HFFc6 (cell line): ENCODE data around the gene MCM3AP. TPM values are rescaled to one million over a fixed set of nuclear protein-coding genes. Genes with fewer than 3 reads are reported as not detected.

ENCODE experiments used
- DNase-seq: peaks from one replicate; pipeline ENCODE4 v3.0.0-alpha.2; 2018
- H3K27ac Mint-ChIP-seq: 2 replicates; pipeline ENCODE4 v1.8.0; 2020; ENCODE audit warnings: mild to moderate bottlenecking, mixed read lengths
- H3K27me3 Mint-ChIP-seq: 2 replicates; pipeline ENCODE4 v1.8.0; 2021; ENCODE audit warnings: mild to moderate bottlenecking, moderate library complexity, mixed read lengths; ENCODE audit not compliant: insufficient read depth
- H3K36me3 Mint-ChIP-seq: 2 replicates; pipeline ENCODE4 v1.8.0; 2021; ENCODE audit warnings: low read depth, mixed read lengths
- H3K4me1 Mint-ChIP-seq: 2 replicates; pipeline ENCODE4 v1.8.0; 2020; ENCODE audit warnings: low read depth, mixed read lengths
- H3K4me3 Mint-ChIP-seq: 2 replicates; pipeline ENCODE4 v1.8.0; 2020; ENCODE audit warnings: mild to moderate bottlenecking, moderate library complexity, mixed read lengths
- H3K9me3 Mint-ChIP-seq: 2 replicates; pipeline ENCODE4 v1.8.0; 2020; ENCODE audit warnings: mild to moderate bottlenecking, mixed read lengths
- CTCF ChIP-seq: fragments of 200-600 bp; sonication (generic); IDR thresholded peaks from 2 replicates; pipeline ENCODE4 v1.5.0; 2021; ENCODE audit warnings: antibody characterized with exemption, mild to moderate bottlenecking
- total RNA-seq, 6 experiments: library from RNA; stranded (reverse); fragmentation: NEBNext Ultra II Directional; extraction: Animal tissue kit (Norgen Biotek cat#: 25700); gene quantifications; 2 replicates in 1 of 6; 3 replicates in 5 of 6; pipeline ENCODE4 v1.2.3, GENCODE V29; 2021

The MCM3AP gene
- total RNA-seq, 6 experiments from 2014 or later, result 85.7 to 91.8 (median 86.9) TPM

- Mint-ChIP-seq H3K27ac (no peak overlapping the region), H3K4me3 (no peak overlapping the region), H3K9me3 (no peaks in the 10 kb centered on the region), H3K4me1 (peaks cover 27% of the 10 kb centered on the region), H3K27me3 (no peaks in the 10 kb centered on the region), H3K36me3 (peaks cover 9% of the 10 kb centered on the region)
- no peak for TF ChIP-seq CTCF
- DNase-seq, result no peak
These were observed 62.8 kb downstream of the MCM3AP start for GRCh38 chr21:46222436-46223116.

- Mint-ChIP-seq H3K4me1 (peaks cover 20% of the 10 kb centered on the region), H3K27me3 (no peaks in the 10 kb centered on the region), H3K27ac (no peak overlapping the region), H3K9me3 (no peaks in the 10 kb centered on the region), H3K4me3 (no peak overlapping the region), H3K36me3 (peaks cover 9% of the 10 kb centered on the region)
- DNase-seq, result no peak
- TF ChIP-seq CTCF, result no peak
These were observed 63.6 kb downstream of the MCM3AP start for GRCh38 chr21:46221664-46222435.

- Mint-ChIP-seq H3K4me1 (peaks cover 10% of the 10 kb centered on the region), H3K4me3 (no peak overlapping the region), H3K36me3 (peaks cover 7% of the 10 kb centered on the region), H3K9me3 (no peaks in the 10 kb centered on the region), H3K27ac (no peak overlapping the region), H3K27me3 (no peaks in the 10 kb centered on the region)
- no peak for TF ChIP-seq CTCF
- DNase-seq, result no peak
These were observed 64.6 kb downstream of the MCM3AP start for GRCh38 chr21:46220847-46221246.

- peaks cover 2% of the 10 kb centered on the region; the same call in 1 of the 2 replicates for H3K36me3 Mint-ChIP-seq
- peaks cover 5% of the 10 kb centered on the region; the same call in 1 of the 2 replicates for H3K4me1 Mint-ChIP-seq
- no peak for DNase-seq
- no peaks in the 10 kb centered on the region for H3K27me3 Mint-ChIP-seq
- TF ChIP-seq CTCF, result no peak
- no peaks in the 10 kb centered on the region for H3K9me3 Mint-ChIP-seq
- no peak overlapping the region for H3K27ac Mint-ChIP-seq
- no peak overlapping the region for H3K4me3 Mint-ChIP-seq
These were observed 65.1 kb downstream of the MCM3AP start for GRCh38 chr21:46220275-46220810.

- Mint-ChIP-seq H3K4me3 (no peak overlapping the region), H3K9me3 (no peaks in the 10 kb centered on the region), H3K4me1 (peaks cover 5% of the 10 kb centered on the region; the same call in 1 of the 2 replicates), H3K27me3 (no peaks in the 10 kb centered on the region), H3K36me3 (no peaks in the 10 kb centered on the region), H3K27ac (no peak overlapping the region)
- TF ChIP-seq CTCF, result no peak
- DNase-seq, result no peak
These were observed 65.7 kb downstream of the MCM3AP start for GRCh38 chr21:46219591-46220239.
